Retina (tissue), 1 donor: ENCODE measurements around the gene CBLN2.
A peak's percentile ranks its signal among the peaks of the same experiment; 100 is the strongest.

ENCODE experiments used
- DNase-seq: peaks from one replicate; pipeline ENCODE4 v3.0.0-alpha.2; 2016

The CBLN2 gene

GRCh38 chr18:72544092-72544886, at the start of gene CBLN2:
Gene CBLN2 (minus strand): TSS chr18:72544342. CDS start chr18:72542160, 2,182 bp downstream.
- peak; percentile 95 for DNase-seq

GRCh38 chr18:72588360-72588759, 44.2 kb upstream of the CBLN2 start:
- DNase-seq, result no peak

- no peak for DNase-seq
Measured at GRCh38 chr18:72584787-72585186, 40.6 kb upstream of the CBLN2 start.

- DNase-seq, result no peak
Measured at GRCh38 chr18:72581976-72582375, 37.8 kb upstream of the CBLN2 start.

GRCh38 chr18:72572896-72573295, 28.8 kb upstream of the CBLN2 start:
- no peak for DNase-seq

GRCh38 chr18:72566290-72566689, 22.1 kb upstream of the CBLN2 start:
- no peak for DNase-seq

GRCh38 chr18:72555968-72556367, 11.8 kb upstream of the CBLN2 start:
- no peak for DNase-seq

- no peak for DNase-seq
Measured at GRCh38 chr18:72555101-72555500, 11.0 kb upstream of the CBLN2 start.

GRCh38 chr18:72543357-72544055, 636 bp downstream of the CBLN2 start:
- no peak for DNase-seq

- DNase-seq, result peak; percentile 83
Measured at GRCh38 chr18:72542984-72543356, 1.2 kb downstream of the CBLN2 start.

GRCh38 chr18:72542342-72542741, 1.8 kb downstream of the CBLN2 start:
- DNase-seq, result peak; percentile 92

- DNase-seq, result peak; percentile 83
Measured at GRCh38 chr18:72541871-72542332, 2.2 kb downstream of the CBLN2 start.

GRCh38 chr18:72539901-72540300, 4.2 kb downstream of the CBLN2 start:
- DNase-seq, result peak; percentile 53

GRCh38 chr18:72530622-72531021, 13.5 kb downstream of the CBLN2 start:
- DNase-seq, result peak; percentile 20

GRCh38 chr18:72504866-72505265, 39.3 kb downstream of the CBLN2 start:
- DNase-seq, result no peak

GRCh38 chr18:72502671-72503431, 41.3 kb downstream of the CBLN2 start:
- no peak for DNase-seq

- DNase-seq, result no peak
Measured at GRCh38 chr18:72492497-72492896, 51.6 kb downstream of the CBLN2 start.
